OCI-LY1 (cell line): ENCODE measurements around the gene HSD17B7.

Experiments used
- H2AFZ ChIP-seq: fragments of 200-600 bp; sonication (generic), shearing (Covaris generic); 2 replicates; pipeline ENCODE4 v1.6.0; 2014; ENCODE audit warnings: antibody characterized with exemption, mild to moderate bottlenecking, low read length
- H3F3A ChIP-seq: fragments of 200-600 bp; sonication (generic), shearing (Covaris generic); 2 replicates; pipeline ENCODE4 v1.6.0; 2014; ENCODE audit warnings: mild to moderate bottlenecking, antibody characterized with exemption, low read length, moderate library complexity; ENCODE audit not compliant: insufficient read depth
- H3K27ac ChIP-seq: fragments of 200-600 bp; sonication (generic); 2 replicates; pipeline ENCODE4 v1.5.1; 2014; ENCODE audit warnings: low read length, mixed run types, mild to moderate bottlenecking, low read depth; ENCODE audit not compliant: poor library complexity, severe bottlenecking
- H3K27me3 ChIP-seq: fragments of 200-600 bp; sonication (generic); 2 replicates; pipeline ENCODE4 v1.6.0; 2014; ENCODE audit warnings: antibody characterized with exemption, mild to moderate bottlenecking, low read length, moderate library complexity; ENCODE audit not compliant: insufficient read depth
- H3K36me3 ChIP-seq: fragments of 200-600 bp; sonication (generic); 2 replicates; pipeline ENCODE4 v1.6.1; 2014; ENCODE audit warnings: mild to moderate bottlenecking, antibody characterized with exemption, low read length, moderate library complexity, mixed read lengths; ENCODE audit not compliant: insufficient read depth
- H3K4me1 ChIP-seq: fragments of 200-600 bp; sonication (generic); 2 replicates; pipeline ENCODE4 v1.5.1; 2014; ENCODE audit warnings: mild to moderate bottlenecking, low read length, moderate library complexity; ENCODE audit not compliant: insufficient read depth, severe bottlenecking
- H3K4me2 ChIP-seq: fragments of 200-600 bp; sonication (generic), shearing (Covaris generic); 2 replicates; pipeline ENCODE4 v1.6.1; 2014; ENCODE audit warnings: low read length
- H3K4me3 ChIP-seq: fragments of 200-600 bp; sonication (generic); 2 replicates; pipeline ENCODE4 v1.5.1; 2014; ENCODE audit warnings: low read length, low read depth, mild to moderate bottlenecking, mixed read lengths; ENCODE audit not compliant: poor library complexity, severe bottlenecking
- H3K79me2 ChIP-seq: fragments of 200-600 bp; shearing (Covaris generic); 2 replicates; pipeline ENCODE4 v1.6.1; 2016; ENCODE audit warnings: mixed run types, low read length, mixed read lengths; ENCODE audit not compliant: insufficient read depth
- H3K9ac ChIP-seq: fragments of 200-600 bp; sonication (generic), shearing (Covaris generic); 2 replicates; pipeline ENCODE4 v1.6.1; 2014; ENCODE audit warnings: mild to moderate bottlenecking, low read length, mixed read lengths
- H3K9me2 ChIP-seq: fragments of 200-600 bp; sonication (generic), shearing (Covaris generic); 2 replicates; pipeline ENCODE4 v1.6.1; 2014; ENCODE audit warnings: low read depth, mild to moderate bottlenecking, low read length, mixed read lengths
- H3K9me3 ChIP-seq: fragments of 200-600 bp; shearing (Covaris generic); 2 replicates; pipeline ENCODE4 v1.6.1; 2014; ENCODE audit warnings: low read length, mixed read lengths
- H4K20me1 ChIP-seq: fragments of 200-600 bp; sonication (generic), shearing (Covaris generic); 2 replicates; pipeline ENCODE4 v1.6.0; 2016; ENCODE audit warnings: mild to moderate bottlenecking, low read length; ENCODE audit not compliant: insufficient read depth
- CTCF ChIP-seq: fragments of 200-600 bp; sonication (generic), shearing (Covaris generic); IDR thresholded peaks from 2 replicates; pipeline ENCODE4 v1.5.1; 2017; ENCODE audit warnings: mild to moderate bottlenecking, antibody characterized with exemption, low read length, moderate library complexity, mixed read lengths
- EZH2 ChIP-seq: fragments of 200-600 bp; sonication (generic), shearing (Covaris generic); IDR thresholded peaks from 2 replicates; pipeline ENCODE4 v1.8.0; 2017; ENCODE audit warnings: borderline replicate concordance, mixed run types, mild to moderate bottlenecking, antibody characterized with exemption, low read length, moderate library complexity, mixed read lengths

HSD17B7 gene

GRCh38 chr1:162756523-162756922 is 34.0 kb upstream of the HSD17B7 start:
- no peaks in the 10 kb centered on the region for H3K79me2 ChIP-seq
- H3K36me3 ChIP-seq, result no peaks in the 10 kb centered on the region
- no peak overlapping the region for H3K4me3 ChIP-seq
- no peak overlapping the region for H3K4me2 ChIP-seq
- TF ChIP-seq EZH2 (no peak), CTCF (no peak)
- no peaks in the 10 kb centered on the region for H3F3A ChIP-seq
- no peaks in the 10 kb centered on the region for H3K9me2 ChIP-seq
- no peak overlapping the region for H2AFZ ChIP-seq
- H3K4me1 ChIP-seq, result no peaks in the 10 kb centered on the region
- no peak overlapping the region for H3K9ac ChIP-seq
- H3K27ac ChIP-seq, result no peak overlapping the region
- no peaks in the 10 kb centered on the region for H3K27me3 ChIP-seq
- no peaks in the 10 kb centered on the region for H3K9me3 ChIP-seq
- no peaks in the 10 kb centered on the region for H4K20me1 ChIP-seq

GRCh38 chr1:162757476-162757875 is 33.0 kb upstream of the HSD17B7 start:
- no peak overlapping the region for H2AFZ ChIP-seq
- no peaks in the 10 kb centered on the region for H3K9me2 ChIP-seq
- H3K4me2 ChIP-seq, result no peak overlapping the region
- TF ChIP-seq CTCF (no peak), EZH2 (no peak)
- H3K79me2 ChIP-seq, result no peaks in the 10 kb centered on the region
- H3F3A ChIP-seq, result no peaks in the 10 kb centered on the region
- no peaks in the 10 kb centered on the region for H3K9me3 ChIP-seq
- H3K27ac ChIP-seq, result no peak overlapping the region
- H3K9ac ChIP-seq, result no peak overlapping the region
- H3K4me1 ChIP-seq, result no peaks in the 10 kb centered on the region
- H3K36me3 ChIP-seq, result no peaks in the 10 kb centered on the region
- no peaks in the 10 kb centered on the region for H3K27me3 ChIP-seq
- H4K20me1 ChIP-seq, result no peaks in the 10 kb centered on the region
- H3K4me3 ChIP-seq, result no peak overlapping the region

GRCh38 chr1:162765788-162766187 is 24.7 kb upstream of the HSD17B7 start:
- H3K9me3 ChIP-seq, result no peaks in the 10 kb centered on the region
- no peaks in the 10 kb centered on the region for H3K9me2 ChIP-seq
- no peak overlapping the region for H3K4me2 ChIP-seq
- no peak overlapping the region for H3K4me3 ChIP-seq
- H2AFZ ChIP-seq, result no peak overlapping the region
- no peak overlapping the region for H3K9ac ChIP-seq
- no peaks in the 10 kb centered on the region for H3K79me2 ChIP-seq
- H3K27me3 ChIP-seq, result no peaks in the 10 kb centered on the region
- H3K27ac ChIP-seq, result no peak overlapping the region
- no peaks in the 10 kb centered on the region for H3K36me3 ChIP-seq
- no peaks in the 10 kb centered on the region for H4K20me1 ChIP-seq
- TF ChIP-seq EZH2 (no peak), CTCF (no peak)
- H3F3A ChIP-seq, result no peaks in the 10 kb centered on the region
- no peaks in the 10 kb centered on the region for H3K4me1 ChIP-seq
